GM12864 (cell line): ENCODE results near the gene MIB2.

Experiments
- DNase-seq: peaks from one replicate; pipeline ENCODE4 v3.0.0-alpha.2; 2011; ENCODE audit warnings: low read depth
- H3K4me3 ChIP-seq: 2 replicates; pipeline ENCODE4 v1.5.1; 2011; ENCODE audit warnings: mild to moderate bottlenecking, low read depth, low read length, control low read depth
- CTCF ChIP-seq: IDR thresholded peaks from 2 replicates; pipeline ENCODE4 v1.5.1; 2011; ENCODE audit warnings: low read depth, mild to moderate bottlenecking, moderate library complexity, low read length, control low read depth, inconsistent platforms; ENCODE audit errors: missing control alignments

Gene MIB2

DNA sequence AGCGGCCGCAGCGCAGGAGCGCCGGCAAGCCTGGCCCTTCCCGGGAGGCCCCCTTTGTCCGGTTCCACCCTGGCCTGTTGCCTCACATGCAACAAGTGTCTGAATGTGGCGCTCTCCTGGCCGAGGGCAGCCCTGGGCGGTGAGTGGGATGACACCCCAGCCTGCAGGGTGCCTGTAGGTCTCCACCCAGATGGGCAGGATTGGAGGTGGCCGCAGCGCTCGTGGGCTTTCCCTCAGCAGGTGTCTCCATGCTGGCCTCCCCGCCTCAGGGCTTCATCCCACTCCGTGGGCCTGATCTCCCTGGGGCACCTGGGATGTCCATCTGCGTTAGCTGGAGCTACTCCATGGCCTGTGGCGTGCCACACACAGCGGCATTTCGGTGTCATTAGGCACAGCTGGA is 1.5 kb downstream of the MIB2 start:
- DNase-seq: no peak
- no peak for TF ChIP-seq CTCF
- peak overlapping the region; percentile 90 for H3K4me3 ChIP-seq

- DNase-seq: no peak
- H3K4me3 ChIP-seq: no peak overlapping the region
- no peak for TF ChIP-seq CTCF
These were observed 2.2 kb downstream of the MIB2 start for GRCh38 chr1:1617516-1617915.

DNA sequence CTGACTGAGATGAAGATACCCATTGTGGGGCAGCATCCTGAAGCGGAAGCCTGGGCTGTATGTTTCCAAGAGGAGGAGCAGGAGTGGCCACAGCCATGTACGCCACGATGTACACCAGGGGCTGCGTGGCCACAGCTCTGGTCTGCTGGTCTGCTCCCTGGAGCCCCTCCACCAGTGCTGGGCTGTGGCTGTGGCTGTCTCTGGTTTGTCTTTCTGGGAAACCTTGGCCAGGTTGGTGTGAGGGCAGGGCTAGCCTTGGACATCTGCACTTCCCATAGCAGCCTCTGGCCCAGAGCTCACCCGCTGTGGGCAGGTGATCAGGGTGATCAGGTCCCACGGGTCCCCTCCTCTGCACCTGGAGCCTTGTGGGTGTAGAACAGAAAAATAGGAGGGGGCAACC is 2.6 kb downstream of the MIB2 start:
- TF ChIP-seq CTCF: no peak
- H3K4me3 ChIP-seq: no peak overlapping the region

GRCh38 chr1:1618396-1619068 is 3.2 kb downstream of the MIB2 start:
- DNase-seq: no peak
- TF ChIP-seq CTCF: no peak
- H3K4me3 ChIP-seq: no peak overlapping the region

More for the DNA sequence above, 2.6 kb downstream of the MIB2 start:
- DNase-seq: no peak

DNA sequence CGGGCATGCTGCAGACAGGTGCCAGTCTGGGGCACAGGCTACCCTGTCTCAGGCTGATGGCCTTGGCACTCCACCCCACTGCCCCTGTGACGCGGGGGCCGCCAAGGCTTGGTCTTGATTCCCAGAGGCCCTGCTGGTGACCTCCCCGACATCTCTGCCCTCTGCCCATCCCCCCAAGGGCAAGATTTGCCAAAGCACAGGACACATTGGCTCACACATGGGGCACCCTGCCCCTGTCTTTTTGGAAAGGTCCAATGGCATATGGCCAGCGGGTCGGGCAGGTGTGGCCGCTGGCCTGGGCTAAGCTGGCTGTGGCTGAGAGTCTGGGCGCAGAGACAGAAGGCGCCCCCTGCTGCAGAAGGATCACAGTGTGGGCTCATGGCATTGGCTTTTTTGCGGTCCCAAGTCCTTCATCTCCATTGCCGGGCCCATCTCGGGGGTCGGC is 4.6 kb downstream of the MIB2 start:
- H3K4me3 ChIP-seq: no peak overlapping the region
- DNase-seq: no peak
- TF ChIP-seq CTCF: peak; percentile 30

GRCh38 chr1:1620433-1621139 is 5.3 kb downstream of the MIB2 start:
- H3K4me3 ChIP-seq: no peak overlapping the region
- TF ChIP-seq CTCF: no peak
- DNase-seq: no peak
